WTC11 (cell line): ENCODE results near the gene ETV6. TPM values are rescaled to one million over a fixed set of nuclear protein-coding genes. Genes with fewer than 3 reads are reported as not detected.

Experiments used
- ATAC-seq: fragments of 200-7000 bp; cut with Tn5 transposase; 2 replicates; pipeline ENCODE4 v1.10.0; 2021; ENCODE audit warnings: mild to moderate bottlenecking, moderate library complexity
- CTCF ChIA-PET: fragments of 300-600 bp; sonication (Branson Sonifier 250); formaldehyde crosslinking; loops from one replicate; lab custom pipeline; 2021; ENCODE audit warnings: antibody characterized with exemption; lab: Charles Lee
- POLR2A ChIA-PET: fragments of 350-600 bp; sonication (Branson Sonifier 250); formaldehyde crosslinking; loops from one replicate; lab custom pipeline; 2021; ENCODE audit warnings: antibody characterized with exemption; lab: Charles Lee
- DNase-seq: peaks from one replicate; pipeline ENCODE4 v3.0.0; 2021; ENCODE audit warnings: low spot score
- H3K27ac Mint-ChIP-seq: 2 replicates; pipeline ENCODE4 v1.8.0; 2021; ENCODE audit warnings: mixed read lengths
- H3K27me3 Mint-ChIP-seq: 2 replicates; pipeline ENCODE4 v1.8.0; 2021; ENCODE audit warnings: low read depth, mild to moderate bottlenecking, moderate library complexity, mixed read lengths
- H3K36me3 Mint-ChIP-seq: 2 replicates; pipeline ENCODE4 v1.8.0; 2021; ENCODE audit warnings: mixed read lengths
- H3K4me1 Mint-ChIP-seq: 2 replicates; pipeline ENCODE4 v1.8.0; 2022; ENCODE audit warnings: mixed read lengths
- H3K4me3 Mint-ChIP-seq: 2 replicates; pipeline ENCODE4 v1.8.0; 2021; ENCODE audit warnings: mild to moderate bottlenecking, moderate library complexity, mixed read lengths
- H3K9me3 Mint-ChIP-seq: 2 replicates; pipeline ENCODE4 v1.8.0; 2021; ENCODE audit warnings: mixed read lengths
- CREB1 ChIP-seq: sonication (generic); formaldehyde crosslinking; IDR thresholded peaks from 2 replicates; pipeline ENCODE4 v1.8.0; 2023; ENCODE audit warnings: mild to moderate bottlenecking, missing genetic modification reagents
- CTCF ChIP-seq: fragments of 200-600 bp; IDR thresholded peaks from 2 replicates; pipeline ENCODE4 v1.8.0; 2022; ENCODE audit warnings: antibody characterized with exemption
- ESRRA ChIP-seq: sonication (generic); formaldehyde crosslinking; IDR thresholded peaks from 2 replicates; pipeline ENCODE4 v1.8.1; 2022; ENCODE audit warnings: mild to moderate bottlenecking, missing genetic modification reagents, borderline replicate concordance
- MXD4 ChIP-seq: fragments of 250-450 bp; sonication (Bioruptor Pico); IDR thresholded peaks from 2 replicates; pipeline ENCODE4 v1.8.0; 2021; ENCODE audit warnings: mild to moderate bottlenecking, moderate library complexity, borderline replicate concordance
- NFE2L1 ChIP-seq: sonication (generic); formaldehyde crosslinking; IDR thresholded peaks from 2 replicates; pipeline ENCODE4 v1.8.1; 2023; ENCODE audit warnings: missing genetic modification reagents
- NR2C2 ChIP-seq: sonication (generic); formaldehyde crosslinking; IDR thresholded peaks from 2 replicates; pipeline ENCODE4 v1.8.0; 2022; ENCODE audit warnings: mild to moderate bottlenecking, missing genetic modification reagents
- OVOL2 ChIP-seq: fragments of 250-450 bp; sonication (Bioruptor Pico); IDR thresholded peaks from 2 replicates; pipeline ENCODE4 v1.9.0; 2021; ENCODE audit warnings: mild to moderate bottlenecking, borderline replicate concordance
- PRDM15 ChIP-seq: sonication (generic); formaldehyde crosslinking; IDR thresholded peaks from 2 replicates; pipeline ENCODE4 v1.8.0; 2022; ENCODE audit warnings: missing genetic modification reagents
- PRRX2 ChIP-seq: fragments of 250-450 bp; sonication (Bioruptor Pico); IDR thresholded peaks from 2 replicates; pipeline ENCODE4 v1.8.0; 2021; ENCODE audit warnings: mild to moderate bottlenecking
- SMAD4 ChIP-seq: sonication (generic); formaldehyde crosslinking; IDR thresholded peaks from 2 replicates; pipeline ENCODE4 v1.8.0; 2022; ENCODE audit warnings: mild to moderate bottlenecking, missing genetic modification reagents
- TP53 ChIP-seq: sonication (generic); formaldehyde crosslinking; IDR thresholded peaks from 2 replicates; pipeline ENCODE4 v1.8.1; 2023; ENCODE audit warnings: mild to moderate bottlenecking, missing genetic modification reagents
- ZBTB43 ChIP-seq: sonication (generic); formaldehyde crosslinking; IDR thresholded peaks from 2 replicates; pipeline ENCODE4 v1.8.1; 2023; ENCODE audit warnings: mild to moderate bottlenecking, missing genetic modification reagents
- ZNF219 ChIP-seq: sonication (generic); formaldehyde crosslinking; IDR thresholded peaks from 2 replicates; pipeline ENCODE4 v1.8.0; 2023; ENCODE audit warnings: missing genetic modification reagents, mild to moderate bottlenecking, borderline replicate concordance
- ZNF423 ChIP-seq: fragments of 250-450 bp; sonication (Bioruptor Pico); IDR thresholded peaks from 2 replicates; pipeline ENCODE4 v2.1.2; 2022; ENCODE audit warnings: mild to moderate bottlenecking, moderate library complexity
- ZNF532 ChIP-seq: fragments of 250-450 bp; sonication (Bioruptor Pico); IDR thresholded peaks from 2 replicates; pipeline ENCODE4 v1.9.0; 2021; ENCODE audit warnings: mild to moderate bottlenecking, borderline replicate concordance
- total RNA-seq: library from RNA; stranded (reverse); gene quantifications from 3 replicates; pipeline ENCODE4 v1.2.3, GENCODE V29; 2021
- TF ChIP-seq, protein P1 (sequence below): sonication (generic); formaldehyde crosslinking; IDR thresholded peaks from 2 replicates; pipeline ENCODE4 v1.8.1; 2022; ENCODE audit warnings: low read depth, mild to moderate bottlenecking, moderate library complexity, missing genetic modification reagents, borderline replicate concordance
- TF ChIP-seq, protein P2 (sequence below): sonication (generic); formaldehyde crosslinking; IDR thresholded peaks from 2 replicates; pipeline ENCODE4 v1.8.1; 2022; ENCODE audit warnings: mild to moderate bottlenecking, missing genetic modification reagents, moderate library complexity, borderline replicate concordance
- TF ChIP-seq, protein P3 (sequence below): sonication (generic); formaldehyde crosslinking; IDR thresholded peaks from 2 replicates; pipeline ENCODE4 v1.8.1; 2023; ENCODE audit warnings: mild to moderate bottlenecking, missing genetic modification reagents, moderate library complexity

The ETV6 gene
- total RNA-seq, 1 experiment from 2014 or later, result 23.5 TPM

DNA sequence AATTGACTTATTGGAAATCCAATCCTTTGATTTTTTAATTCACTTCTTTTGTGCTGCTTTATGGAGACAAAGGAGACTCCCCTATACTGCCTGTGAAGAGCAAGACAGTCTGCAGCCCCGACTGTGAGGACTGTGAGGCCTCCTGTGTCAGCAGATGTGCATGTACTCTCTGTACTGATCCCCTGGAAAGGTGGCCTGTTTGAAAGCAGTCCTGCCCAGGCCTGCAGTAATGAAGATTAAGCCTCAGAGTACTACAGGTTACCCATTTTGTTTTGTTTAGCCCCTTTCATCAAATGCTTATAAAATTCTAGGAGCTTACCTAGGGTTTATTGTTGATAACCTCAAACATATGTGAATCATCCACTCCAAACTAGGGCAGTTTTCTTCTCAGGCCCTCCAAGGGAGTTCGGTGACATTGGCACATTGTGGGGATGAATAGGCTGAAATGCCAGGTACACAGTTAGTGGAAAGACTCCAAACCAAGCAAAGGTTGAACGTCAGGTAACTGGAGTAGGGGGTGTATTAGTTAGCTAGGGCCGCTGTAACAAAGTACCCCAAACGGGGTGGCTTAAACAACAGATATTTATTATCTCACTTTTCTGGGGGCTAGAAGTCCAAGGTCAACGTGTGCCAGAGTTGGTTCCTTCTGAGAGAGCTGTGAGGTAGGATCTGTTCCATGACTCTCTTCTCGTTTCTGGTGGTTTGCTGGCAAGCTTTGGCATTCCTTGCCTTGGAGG lies 212.6 kb downstream of the ETV6 start:
- DNase-seq (no peak), ATAC-seq (peak; percentile 47)
- Mint-ChIP-seq H3K9me3 (peaks cover 26% of the 10 kb centered on the region), H3K36me3 (peaks cover 40% of the 10 kb centered on the region), H3K4me3 (no peak overlapping the region), H3K27ac (peak overlapping the region; percentile 55; the same call in 1 of the 2 replicates), H3K4me1 (peaks cover 62% of the 10 kb centered on the region), H3K27me3 (no peaks in the 10 kb centered on the region)
- ChIA-PET POLR2A (no interaction called here), CTCF (interaction anchor here (0.6 kb wide), 1 partner anchor 30 kb away, joined by 3 read pairs; no protein-coding TSS in a partner anchor)
- TF ChIP-seq CTCF (no peak), TP53 (CRISPR knock-in tag) (no peak), ESRRA (no peak), NR2C2 (CRISPR knock-in tag) (no peak), NFE2L1 (no peak), CREB1 (CRISPR knock-in tag) (no peak), ZNF219 (CRISPR knock-in tag) (no peak), ZNF532 (no peak), ZNF423 (CRISPR knock-in tag) (no peak), SMAD4 (CRISPR knock-in tag) (no peak), MXD4 (CRISPR knock-in tag) (no peak), ZBTB43 (no peak), PRRX2 (no peak), OVOL2 (no peak), PRDM15 (CRISPR knock-in tag) (no peak)
- TF ChIP-seq, protein P1, sequence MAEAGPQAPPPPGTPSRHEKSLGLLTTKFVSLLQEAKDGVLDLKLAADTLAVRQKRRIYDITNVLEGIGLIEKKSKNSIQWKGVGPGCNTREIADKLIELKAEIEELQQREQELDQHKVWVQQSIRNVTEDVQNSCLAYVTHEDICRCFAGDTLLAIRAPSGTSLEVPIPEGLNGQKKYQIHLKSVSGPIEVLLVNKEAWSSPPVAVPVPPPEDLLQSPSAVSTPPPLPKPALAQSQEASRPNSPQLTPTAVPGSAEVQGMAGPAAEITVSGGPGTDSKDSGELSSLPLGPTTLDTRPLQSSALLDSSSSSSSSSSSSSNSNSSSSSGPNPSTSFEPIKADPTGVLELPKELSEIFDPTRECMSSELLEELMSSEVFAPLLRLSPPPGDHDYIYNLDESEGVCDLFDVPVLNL (CRISPR knock-in tag), result no peak
- TF ChIP-seq, protein P2, sequence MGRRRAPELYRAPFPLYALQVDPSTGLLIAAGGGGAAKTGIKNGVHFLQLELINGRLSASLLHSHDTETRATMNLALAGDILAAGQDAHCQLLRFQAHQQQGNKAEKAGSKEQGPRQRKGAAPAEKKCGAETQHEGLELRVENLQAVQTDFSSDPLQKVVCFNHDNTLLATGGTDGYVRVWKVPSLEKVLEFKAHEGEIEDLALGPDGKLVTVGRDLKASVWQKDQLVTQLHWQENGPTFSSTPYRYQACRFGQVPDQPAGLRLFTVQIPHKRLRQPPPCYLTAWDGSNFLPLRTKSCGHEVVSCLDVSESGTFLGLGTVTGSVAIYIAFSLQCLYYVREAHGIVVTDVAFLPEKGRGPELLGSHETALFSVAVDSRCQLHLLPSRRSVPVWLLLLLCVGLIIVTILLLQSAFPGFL (CRISPR knock-in tag), result no peak
- TF ChIP-seq, protein P3, sequence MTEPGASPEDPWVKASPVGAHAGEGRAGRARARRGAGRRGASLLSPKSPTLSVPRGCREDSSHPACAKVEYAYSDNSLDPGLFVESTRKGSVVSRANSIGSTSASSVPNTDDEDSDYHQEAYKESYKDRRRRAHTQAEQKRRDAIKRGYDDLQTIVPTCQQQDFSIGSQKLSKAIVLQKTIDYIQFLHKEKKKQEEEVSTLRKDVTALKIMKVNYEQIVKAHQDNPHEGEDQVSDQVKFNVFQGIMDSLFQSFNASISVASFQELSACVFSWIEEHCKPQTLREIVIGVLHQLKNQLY (CRISPR knock-in tag), result no peak
